B cell (primary cell): ENCODE results near the gene CFL1. TPM values are rescaled to one million over a fixed set of nuclear protein-coding genes. Genes with fewer than 3 reads are reported as not detected.

ENCODE experiments used
- ATAC-seq: fragments of 200-7000 bp; cut with Tn5 transposase; one replicate; pipeline ENCODE4 v1.10.0; 2021; ENCODE audit warnings: low read depth, mild to moderate bottlenecking, moderate number of reproducible peaks, moderate library complexity
- CTCF ChIA-PET: fragments of 350-600 bp; sonication (Branson Sonifier 250); formaldehyde crosslinking; loops from one replicate; lab custom pipeline; 2021; ENCODE audit warnings: antibody characterized with exemption, inconsistent platforms; lab: Charles Lee
- POLR2A ChIA-PET: fragments of 350-600 bp; sonication (Branson Sonifier 250); formaldehyde crosslinking; loops from one replicate; lab custom pipeline; 2021; ENCODE audit warnings: antibody characterized with exemption; lab: Charles Lee
- DNase-seq: peaks from one replicate; pipeline ENCODE4 v3.0.0; 2013
- H2AFZ ChIP-seq: 2 replicates; pipeline ENCODE4 v1.6.1; 2012; ENCODE audit warnings: mild to moderate bottlenecking, low read depth, low read length; ENCODE audit not compliant: insufficient read depth, poor library complexity, severe bottlenecking
- H3K27ac ChIP-seq, 2 donors: 1 replicate in 1 of 2; 2 replicates in 1 of 2; pipeline ENCODE4 v1.5.1; 2012 to 2013; ENCODE audit warnings: low read length in 2 of 2, mild to moderate bottlenecking in 2 of 2, moderate library complexity in 1 of 2
- H3K27me3 ChIP-seq, 4 experiments: fragments of 200-600 bp in 1 of 4; sonication (generic) in 1 of 4; replicated peaks in 1 of 4; 1 replicate in 2 of 4; 2 replicates in 2 of 4; pipeline versions ENCODE4 v1.6.1 to v1.7.0; 2013 to 2016; ENCODE audit warnings: low read length in 3 of 4, mild to moderate bottlenecking in 2 of 4, mixed read lengths in 1 of 4, moderate library complexity in 1 of 4; ENCODE audit not compliant: insufficient read depth in 4 of 4, control insufficient read depth in 3 of 4; ENCODE audit errors: control extremely low read depth in 1 of 4
- H3K36me3 ChIP-seq, 2 experiments: replicated peaks in 1 of 2; 1 replicate in 1 of 2; 2 replicates in 1 of 2; pipeline versions ENCODE4 v1.6.1 to v1.7.1; 2013; ENCODE audit warnings: low read length in 1 of 2; ENCODE audit not compliant: insufficient read depth in 2 of 2, control insufficient read depth in 1 of 2; ENCODE audit errors: control extremely low read depth in 1 of 2, extremely low read depth in 1 of 2
- H3K4me1 ChIP-seq, 2 donors: fragments of 200-600 bp in 1 of 2; sonication (generic) in 1 of 2; 1 replicate in 1 of 2; 2 replicates in 1 of 2; pipeline versions ENCODE4 v1.5.1 to v1.6.1; 2013 to 2017; ENCODE audit warnings: low read length in 2 of 2; ENCODE audit not compliant: control insufficient read depth in 2 of 2, insufficient read depth in 2 of 2
- H3K4me2 ChIP-seq: replicated peaks from 2 replicates; pipeline ENCODE3; 2012; ENCODE audit warnings: mild to moderate bottlenecking, low read depth, low read length; ENCODE audit not compliant: poor library complexity, severe bottlenecking
- H3K4me3 ChIP-seq, 5 experiments: fragments of 200-600 bp in 1 of 5; sonication (generic) in 1 of 5; 1 replicate in 3 of 5; 2 replicates in 2 of 5; pipeline versions ENCODE4 v1.5.1 to v1.7.0; 2011 to 2016; ENCODE audit warnings: low read length in 4 of 5, mild to moderate bottlenecking in 4 of 5, low read depth in 2 of 5, control low read depth in 1 of 5, moderate library complexity in 1 of 5; ENCODE audit not compliant: insufficient read depth in 1 of 5; ENCODE audit errors: control extremely low read depth in 1 of 5, extremely low read depth in 1 of 5
- H3K79me2 ChIP-seq: fragments of 200-600 bp; sonication (generic); one replicate; pipeline ENCODE4 v1.6.0; 2016; ENCODE audit warnings: low read length; ENCODE audit not compliant: control insufficient read depth, insufficient read depth
- H3K9ac ChIP-seq: fragments of 200-600 bp; sonication (generic); 2 replicates; pipeline ENCODE4 v1.6.1; 2017; ENCODE audit warnings: mild to moderate bottlenecking, low read length, moderate library complexity
- H3K9me3 ChIP-seq, 3 donors: one replicate each; pipeline versions ENCODE4 v1.6.1 to v1.7.1; 2013; ENCODE audit warnings: low read length in 2 of 3; ENCODE audit not compliant: control insufficient read depth in 2 of 3, insufficient read depth in 1 of 3; ENCODE audit errors: control extremely low read depth in 1 of 3
- H4K20me1 ChIP-seq: 2 replicates; pipeline ENCODE4 v1.6.0; 2012; ENCODE audit warnings: mild to moderate bottlenecking, low read length; ENCODE audit not compliant: insufficient read depth, control insufficient read depth, poor library complexity, severe bottlenecking
- H3K27ac Mint-ChIP-seq: one replicate; pipeline ENCODE4 v1.8.0; 2021; ENCODE audit warnings: mixed read lengths
- H3K27me3 Mint-ChIP-seq: one replicate; pipeline ENCODE4 v1.8.0; 2021; ENCODE audit warnings: mixed read lengths
- H3K4me1 Mint-ChIP-seq: one replicate; pipeline ENCODE4 v1.8.0; 2021; ENCODE audit warnings: mixed read lengths
- H3K4me3 Mint-ChIP-seq: one replicate; pipeline ENCODE4 v1.8.0; 2021; ENCODE audit warnings: mixed read lengths
- H3K9me3 Mint-ChIP-seq: one replicate; pipeline ENCODE4 v1.8.0; 2022; ENCODE audit warnings: mixed read lengths; ENCODE audit not compliant: insufficient read depth
- CTCF ChIP-seq: fragments of 200-600 bp; IDR thresholded peaks from one replicate; pipeline ENCODE4 v1.8.0; 2022; ENCODE audit warnings: antibody characterized with exemption, mild to moderate bottlenecking
- EZH2 ChIP-seq: IDR thresholded peaks from 2 replicates; pipeline ENCODE4 v1.6.1; 2012; ENCODE audit warnings: borderline replicate concordance, low read depth, mild to moderate bottlenecking, moderate library complexity, low read length; ENCODE audit not compliant: insufficient read depth, poor library complexity, severe bottlenecking
- WGBS: methylation state at CpG from one replicate; pipeline ENCODE4 v1.1.5; 2013; ENCODE audit warnings: missing lambda C conversion rate; ENCODE audit not compliant: insufficient coverage; 5-methylcytosine and 5-hydroxymethylcytosine counted together
- intact Hi-C: fragments of 100-400 bp; cut with micrococcal nuclease; formaldehyde crosslinking; loops from one replicate; pipeline ENCODE4 v1.10.0; 2022
- polyA plus RNA-seq: library from polyadenylated mRNA; depleted of rRNA; stranded (reverse); fragments of >200 nt; gene quantifications from 2 replicates; pipeline ENCODE4 v1.2.3, GENCODE V29; 2012
- total RNA-seq, 2 donors: library from RNA; stranded (reverse); fragments of 120-200 nt in 1 of 2; gene quantifications; 1 replicate in 1 of 2; 2 replicates in 1 of 2; pipeline versions ENCODE4 v1.2.3 to v1.2.4, GENCODE V29; 2013 to 2022

Gene CFL1
- total and polyA plus RNA-seq, 2 donors (not counting 1 experiment from before 2014, with no cell fraction given), result 455 to 990 TPM

GRCh38 chr11:65903068-65903481 is 45.1 kb upstream of the CFL1 start:
- POLR2A ChIA-PET, result interaction anchor here (0.6 kb wide), 1 partner anchor 15 kb away, joined by 3 read pairs; the partner anchor contains the start of gene FIBP
- H3K9ac ChIP-seq, result no peak overlapping the region
- H3K79me2 ChIP-seq, result no peaks in the 10 kb centered on the region
- intact Hi-C loops, result no loop called here
- peaks cover 0 to 10% (median 0%) of the 10 kb centered on the region in 3 donors for H3K9me3 ChIP-seq
- Mint-ChIP-seq H3K27ac (no peak overlapping the region), H3K27me3 (peaks cover 27% of the 10 kb centered on the region), H3K4me3 (no peak overlapping the region), H3K9me3 (no peaks in the 10 kb centered on the region), H3K4me1 (peaks cover 10% of the 10 kb centered on the region)
- no peak overlapping the region for H3K4me2 ChIP-seq
- CTCF ChIA-PET, result interaction anchor here (3.9 to 4.0 kb wide), 2 partner anchors 13 to 18 kb away, joined by 19 to 44 read pairs; partner anchors contain the start of genes CCDC85B and FIBP
- no peak for DNase-seq
- H4K20me1 ChIP-seq, result no peaks in the 10 kb centered on the region
- no peak overlapping the region for H3K4me3 ChIP-seq
- H3K4me1 ChIP-seq, result peaks cover 20% of the 10 kb centered on the region in 2 donors
- whole genome bisulfite sequencing, result no CpG with 5 or more reads among the region's 5 CpGs
- ATAC-seq, result no peak
- no peak overlapping the region for H2AFZ ChIP-seq
- TF ChIP-seq CTCF, result no peak
- no peak for TF ChIP-seq EZH2
- H3K27me3 ChIP-seq, result peaks cover 0 to 41% (median 16%) of the 10 kb centered on the region in 4 experiments
- H3K27ac ChIP-seq, result no peak overlapping the region
- H3K36me3 ChIP-seq, result no peaks in the 10 kb centered on the region

DNA sequence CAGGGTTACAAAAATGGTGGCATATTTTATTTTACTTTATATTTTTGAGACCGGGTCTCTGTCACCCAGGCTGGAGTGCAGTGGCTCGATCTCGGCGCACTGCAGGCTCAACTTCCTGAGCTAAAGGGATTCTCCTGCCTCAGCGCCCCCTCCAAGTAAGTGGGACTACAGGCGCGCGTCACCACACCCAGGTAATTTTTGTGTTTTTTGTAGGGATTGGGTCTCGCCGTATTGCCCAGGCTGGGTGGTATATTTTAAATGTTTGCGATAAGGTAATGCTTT is 42.9 kb upstream of the CFL1 start:
- Histone ChIP-seq H3K4me2 (peak overlapping the region; percentile 95), H3K4me1 (peaks cover 20% of the 10 kb centered on the region in 2 donors), H3K27ac (no peak overlapping the region), H3K4me3 (peak overlapping the region in 4 of 5 experiments; percentile 18 to 64 (median 50)), H2AFZ (peak overlapping the region; percentile 68), H3K79me2 (no peaks in the 10 kb centered on the region), H3K9ac (peak overlapping the region; percentile 71), H4K20me1 (no peaks in the 10 kb centered on the region), H3K9me3 (peaks cover 0 to 10% (median 0%) of the 10 kb centered on the region in 3 donors), H3K27me3 (peaks cover 0 to 38% (median 12%) of the 10 kb centered on the region in 4 experiments), H3K36me3 (no peaks in the 10 kb centered on the region)
- Mint-ChIP-seq H3K27ac (peak overlapping the region; percentile 72), H3K27me3 (peaks cover 15% of the 10 kb centered on the region), H3K4me3 (peak overlapping the region; percentile 83), H3K9me3 (no peaks in the 10 kb centered on the region), H3K4me1 (peaks cover 10% of the 10 kb centered on the region)
- intact Hi-C loops, result loop anchor here (1.0 kb wide), 3 partner anchors 11 to 43 kb away; partner anchors contain the start of genes C11orf68, CCDC85B, CFL1 and DRAP1
- no peak for ATAC-seq
- TF ChIP-seq EZH2 (no peak), CTCF (no peak)
- no peak for DNase-seq
- CTCF ChIA-PET, result interaction anchor here (0.8 to 4.0 kb wide), 4 partner anchors 11 to 41 kb away, joined by 3 to 44 read pairs (median 12); partner anchors contain the start of genes CCDC85B, FIBP and MUS81
- 86% methylated on average over 5 of the region's 11 CpGs for WGBS
- POLR2A ChIA-PET, result interaction anchor here (0.6 to 4.4 kb wide), 3 partner anchors 12 to 738 kb away, joined by 3 to 33 read pairs (median 3); partner anchors contain the start of genes CCDC85B and FIBP
